Epithelial cell of proximal tubule (primary cell): Measurements from ENCODE around the gene CEPT1. TPM values are rescaled to one million over a fixed set of nuclear protein-coding genes. Genes with fewer than 3 reads are reported as not detected.
"Not testable (repeated sequence)": the region's sequence is repeated elsewhere in the genome, so short reads cannot be mapped to it uniquely, and the experiment has no call there.

ENCODE experiments used
- DNase-seq: peaks from one replicate; pipeline ENCODE4 v3.0.0-alpha.2; 2011; ENCODE audit warnings: low read depth
- H3K4me3 ChIP-seq: 2 replicates; pipeline ENCODE4 v1.5.1; 2011; ENCODE audit warnings: low read depth, mild to moderate bottlenecking, low read length
- total RNA-seq: library from RNA; depleted of rRNA; stranded (reverse); fragments of >200 nt; gene quantifications from 2 replicates; pipeline ENCODE4 v1.2.3, GENCODE V29; 2015
- TF ChIP-seq, protein P1 (sequence below): conservative IDR thresholded peaks from 2 replicates; pipeline ENCODE4 v1.5.1; 2012; ENCODE audit warnings: low read depth, mild to moderate bottlenecking, low read length

The CEPT1 gene
- total RNA-seq, 1 donor from 2014 or later: 15.0 TPM

- DNase-seq: no peak
Observed at GRCh38 chr1:111209622-111210021, 69.6 kb downstream of the CEPT1 start.

DNA sequence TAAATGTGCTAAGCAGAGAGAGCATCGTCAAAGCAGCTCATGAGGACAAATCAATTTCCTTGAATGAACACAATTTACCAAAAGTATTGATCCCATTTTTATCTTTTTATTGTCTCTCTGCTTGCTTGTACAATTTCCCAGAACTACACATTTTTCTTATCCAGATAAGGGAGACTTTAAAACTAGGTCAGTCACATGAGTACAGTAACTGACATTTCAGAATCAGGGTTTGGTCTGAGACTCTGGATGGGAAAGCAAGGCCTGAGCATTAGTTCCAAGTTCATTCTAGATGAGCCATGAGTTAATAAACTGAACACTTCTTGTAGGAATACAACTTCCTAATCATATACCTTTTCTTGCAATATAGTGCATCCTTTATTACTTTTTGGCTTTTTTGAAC is 71.9 kb downstream of the CEPT1 start:
- no peak for DNase-seq
- TF ChIP-seq, protein P1, sequence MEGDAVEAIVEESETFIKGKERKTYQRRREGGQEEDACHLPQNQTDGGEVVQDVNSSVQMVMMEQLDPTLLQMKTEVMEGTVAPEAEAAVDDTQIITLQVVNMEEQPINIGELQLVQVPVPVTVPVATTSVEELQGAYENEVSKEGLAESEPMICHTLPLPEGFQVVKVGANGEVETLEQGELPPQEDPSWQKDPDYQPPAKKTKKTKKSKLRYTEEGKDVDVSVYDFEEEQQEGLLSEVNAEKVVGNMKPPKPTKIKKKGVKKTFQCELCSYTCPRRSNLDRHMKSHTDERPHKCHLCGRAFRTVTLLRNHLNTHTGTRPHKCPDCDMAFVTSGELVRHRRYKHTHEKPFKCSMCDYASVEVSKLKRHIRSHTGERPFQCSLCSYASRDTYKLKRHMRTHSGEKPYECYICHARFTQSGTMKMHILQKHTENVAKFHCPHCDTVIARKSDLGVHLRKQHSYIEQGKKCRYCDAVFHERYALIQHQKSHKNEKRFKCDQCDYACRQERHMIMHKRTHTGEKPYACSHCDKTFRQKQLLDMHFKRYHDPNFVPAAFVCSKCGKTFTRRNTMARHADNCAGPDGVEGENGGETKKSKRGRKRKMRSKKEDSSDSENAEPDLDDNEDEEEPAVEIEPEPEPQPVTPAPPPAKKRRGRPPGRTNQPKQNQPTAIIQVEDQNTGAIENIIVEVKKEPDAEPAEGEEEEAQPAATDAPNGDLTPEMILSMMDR: no peak
- no peak overlapping the region for H3K4me3 ChIP-seq

More at GRCh38 chr1:111209622-111210021, 69.6 kb downstream of the CEPT1 start:
- TF ChIP-seq, protein P1: no peak
- no peak overlapping the region for H3K4me3 ChIP-seq

DNA sequence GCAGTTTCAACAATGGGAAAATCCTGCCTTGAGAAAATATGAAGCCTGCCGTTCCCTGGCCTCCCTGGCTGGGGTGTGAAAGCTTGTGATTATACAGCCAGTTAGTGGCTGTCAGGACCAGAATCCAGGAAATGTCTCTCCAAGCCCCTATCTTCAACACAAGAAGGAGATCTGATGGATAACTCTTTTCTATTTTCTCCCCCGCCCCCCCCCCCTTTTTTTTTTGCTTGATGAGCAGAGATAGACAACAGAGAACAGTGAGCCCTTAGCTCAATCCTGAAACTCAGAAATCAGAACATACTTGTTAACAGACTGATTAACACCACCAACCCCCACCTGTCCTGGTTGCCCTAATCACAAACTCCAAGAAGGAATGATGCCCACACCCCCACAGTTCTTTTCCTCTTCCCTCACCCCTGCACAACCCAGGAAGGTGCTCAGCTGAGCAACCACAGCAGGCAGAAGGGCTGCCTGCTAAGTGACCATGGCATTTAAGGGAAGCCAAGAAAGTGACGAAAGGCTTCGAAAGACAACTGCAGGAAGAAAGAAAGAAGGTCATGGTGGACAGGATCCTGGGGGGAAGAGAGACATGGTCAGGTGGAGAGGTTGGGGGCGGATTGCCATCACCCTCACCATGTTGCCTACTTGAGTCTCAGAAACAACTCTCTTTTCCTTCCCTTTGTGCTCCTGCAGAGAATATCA is 72.8 kb downstream of the CEPT1 start:
- no peak for DNase-seq
- H3K4me3 ChIP-seq: no peak overlapping the region
- TF ChIP-seq, protein P1: no peak

- no peak overlapping the region for H3K4me3 ChIP-seq
- TF ChIP-seq, protein P1: no peak
- no peak for DNase-seq
Observed at GRCh38 chr1:111213412-111213811, 73.4 kb downstream of the CEPT1 start.

DNA sequence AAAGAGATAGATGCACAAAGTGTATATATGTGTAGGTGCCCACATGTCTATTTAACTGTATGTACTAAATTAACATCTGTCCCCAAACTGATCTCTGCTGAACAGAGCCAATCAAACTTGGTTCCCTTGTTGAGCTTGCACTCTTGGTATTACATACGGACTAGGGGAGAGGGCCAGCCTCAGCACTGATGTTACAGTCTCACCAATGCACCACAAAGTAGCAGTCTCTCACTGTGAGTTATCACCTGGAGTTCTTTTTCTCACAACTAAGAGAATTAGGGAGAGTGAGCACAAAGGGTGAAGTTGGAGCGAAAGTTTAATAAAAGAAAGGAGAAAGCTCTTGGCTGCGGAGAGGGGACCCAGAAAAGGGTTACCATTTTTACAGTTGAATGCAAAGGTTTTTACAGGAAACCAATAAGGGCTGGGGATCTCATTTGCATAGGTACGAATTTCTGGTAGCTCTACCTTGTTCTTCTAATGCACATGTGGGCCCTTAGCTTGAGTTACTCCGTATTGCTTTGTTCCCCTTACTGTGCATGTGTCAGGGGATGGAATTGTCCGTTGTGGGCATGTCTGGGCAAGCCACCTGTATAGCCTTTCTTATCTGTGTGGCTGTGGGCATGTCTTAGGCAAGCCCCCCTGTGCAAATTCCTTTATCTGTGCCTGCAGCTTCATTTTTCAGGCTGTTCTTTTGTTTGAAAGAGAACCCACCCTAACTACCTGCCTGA is 74.2 kb downstream of the CEPT1 start:
- no peak for DNase-seq
- TF ChIP-seq, protein P1: no peak
- no peak overlapping the region for H3K4me3 ChIP-seq

DNA sequence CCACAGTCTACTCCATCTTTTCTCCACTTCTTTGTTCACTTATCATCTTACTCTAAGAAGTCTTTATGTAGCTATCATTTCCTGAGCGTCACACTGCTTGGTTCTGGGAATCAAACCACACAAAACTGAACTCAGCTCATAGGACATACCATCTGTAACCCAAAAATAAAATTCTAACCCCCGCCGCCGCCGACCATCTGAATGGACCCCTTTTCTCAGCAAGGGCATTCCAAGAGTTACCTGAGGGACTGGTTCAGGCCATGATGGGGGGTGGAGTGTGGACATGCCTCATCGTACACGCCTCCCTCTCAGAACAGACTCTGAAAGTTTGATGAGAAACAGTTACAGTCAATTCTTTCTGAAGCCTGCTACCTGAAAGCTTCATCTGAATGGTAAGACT is 74.9 kb downstream of the CEPT1 start:
- TF ChIP-seq, protein P1: no peak
- no peak overlapping the region for H3K4me3 ChIP-seq
- DNase-seq: no peak

GRCh38 chr1:111215285-111215684 is 75.3 kb downstream of the CEPT1 start:
- not testable (repeated sequence) for DNase-seq, H3K4me3 ChIP-seq
